Testis (tissue), 3 donors: ENCODE data around the gene SESN3. TPM values are rescaled to one million over a fixed set of nuclear protein-coding genes. Genes with fewer than 3 reads are reported as not detected.

ENCODE experiments used
- DNase-seq: peaks from one replicate; pipeline ENCODE4 v3.0.0-alpha.2; 2019
- H3K27ac ChIP-seq, 2 donors: fragments of 200-600 bp; sonication (generic); one replicate each; pipeline ENCODE4 v1.5.1; 2019
- H3K27me3 ChIP-seq: fragments of 200-600 bp; sonication (generic); one replicate; pipeline ENCODE4 v1.5.1; 2019
- H3K36me3 ChIP-seq: fragments of 200-600 bp; sonication (generic); one replicate; pipeline ENCODE4 v1.5.1; 2017; ENCODE audit warnings: low read depth; ENCODE audit errors: missing control alignments
- H3K4me1 ChIP-seq: fragments of 200-600 bp; sonication (generic); one replicate; pipeline ENCODE4 v1.5.1; 2019
- H3K4me3 ChIP-seq, 2 donors: fragments of 200-600 bp; sonication (generic); one replicate each; pipeline ENCODE4 v1.5.1; 2017 to 2019
- H3K9me3 ChIP-seq: fragments of 200-600 bp; sonication (generic); one replicate; pipeline ENCODE4 v1.5.1; 2017
- POLR2A ChIP-seq: fragments of 450-650 bp; IDR thresholded peaks from one replicate; pipeline ENCODE4 v1.6.1; 2017; ENCODE audit warnings: antibody characterized with exemption, mild to moderate bottlenecking, moderate library complexity
- WGBS, 2 donors: methylation state at CpG; one replicate each; pipeline ENCODE4 v1.1.5; 2018; 5-methylcytosine and 5-hydroxymethylcytosine counted together
- intact Hi-C: fragments of 100-400 bp; cut with DNase I; formaldehyde crosslinking; loops from one replicate; pipeline ENCODE4 v1.15.1; 2023; ENCODE audit warnings: low total_unique reads
- polyA plus RNA-seq: library from polyadenylated mRNA; stranded (reverse); fragments of 350-450 nt; fragmentation: Illumina TruSeq; extraction: RNeasy Lipid Tissue Mini Kit (QIAGEN cat#74804); gene quantifications from one replicate; pipeline ENCODE4 v1.2.3, GENCODE V29; 2014; ENCODE audit warnings: low read depth, low replicate concordance; ENCODE audit not compliant: insufficient read depth
- total RNA-seq, 2 donors: library from RNA; depleted of rRNA; stranded (reverse); fragments of >200 nt; gene quantifications; one replicate each; pipeline ENCODE4 v1.2.3, GENCODE V29; 2016
- TF ChIP-seq, protein P1 (sequence below), 3 experiments: fragments of 450-650 bp in 2 of 3; fragments of 200-600 bp in 1 of 3; sonication (generic) in 1 of 3; IDR thresholded peaks; one replicate each; pipeline ENCODE4 v1.5.1; 2016 to 2019; ENCODE audit warnings: antibody characterized with exemption in 3 of 3, mild to moderate bottlenecking in 2 of 3, moderate library complexity in 1 of 3

SESN3 gene
- total and polyA plus RNA-seq, 3 donors from 2014 or later = 27.5 to 106 (median 66.9) TPM

DNA sequence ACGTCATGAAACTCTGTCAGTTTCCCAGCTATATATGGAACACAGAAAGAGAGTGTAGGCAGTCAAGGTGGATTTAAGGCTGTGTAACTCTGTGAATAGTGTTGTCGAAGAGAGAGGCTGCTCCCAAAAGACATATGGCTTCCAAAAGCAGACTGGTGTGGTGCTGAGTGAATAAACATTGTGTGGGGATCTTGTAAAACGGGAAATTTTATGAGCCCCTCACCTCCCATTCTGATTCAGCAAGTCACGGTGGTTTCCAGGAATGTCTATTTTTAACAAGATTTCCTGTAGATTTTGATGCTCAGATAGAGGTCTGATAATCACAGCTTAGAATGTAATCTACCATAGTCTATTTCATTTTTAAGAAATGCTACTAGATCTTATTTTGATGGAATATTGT, 67.9 kb downstream of the SESN3 start:
- no peaks in the 10 kb centered on the region for H3K4me1 ChIP-seq
- DNase-seq = no peak
- no peak overlapping the region for H3K27ac ChIP-seq
- intact Hi-C loops = no loop called here
- H3K9me3 ChIP-seq = no peaks in the 10 kb centered on the region
- H3K36me3 ChIP-seq = no peaks in the 10 kb centered on the region
- H3K4me3 ChIP-seq = no peak overlapping the region
- TF ChIP-seq, protein P1, sequence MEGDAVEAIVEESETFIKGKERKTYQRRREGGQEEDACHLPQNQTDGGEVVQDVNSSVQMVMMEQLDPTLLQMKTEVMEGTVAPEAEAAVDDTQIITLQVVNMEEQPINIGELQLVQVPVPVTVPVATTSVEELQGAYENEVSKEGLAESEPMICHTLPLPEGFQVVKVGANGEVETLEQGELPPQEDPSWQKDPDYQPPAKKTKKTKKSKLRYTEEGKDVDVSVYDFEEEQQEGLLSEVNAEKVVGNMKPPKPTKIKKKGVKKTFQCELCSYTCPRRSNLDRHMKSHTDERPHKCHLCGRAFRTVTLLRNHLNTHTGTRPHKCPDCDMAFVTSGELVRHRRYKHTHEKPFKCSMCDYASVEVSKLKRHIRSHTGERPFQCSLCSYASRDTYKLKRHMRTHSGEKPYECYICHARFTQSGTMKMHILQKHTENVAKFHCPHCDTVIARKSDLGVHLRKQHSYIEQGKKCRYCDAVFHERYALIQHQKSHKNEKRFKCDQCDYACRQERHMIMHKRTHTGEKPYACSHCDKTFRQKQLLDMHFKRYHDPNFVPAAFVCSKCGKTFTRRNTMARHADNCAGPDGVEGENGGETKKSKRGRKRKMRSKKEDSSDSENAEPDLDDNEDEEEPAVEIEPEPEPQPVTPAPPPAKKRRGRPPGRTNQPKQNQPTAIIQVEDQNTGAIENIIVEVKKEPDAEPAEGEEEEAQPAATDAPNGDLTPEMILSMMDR (IDR thresholded peaks at IDR 0.05) = no peak
- no peak for TF ChIP-seq POLR2A
- no peaks in the 10 kb centered on the region for H3K27me3 ChIP-seq
- 42 to 52% methylated on average over 4 of the region's 4 CpGs for WGBS, 2 donors

DNA sequence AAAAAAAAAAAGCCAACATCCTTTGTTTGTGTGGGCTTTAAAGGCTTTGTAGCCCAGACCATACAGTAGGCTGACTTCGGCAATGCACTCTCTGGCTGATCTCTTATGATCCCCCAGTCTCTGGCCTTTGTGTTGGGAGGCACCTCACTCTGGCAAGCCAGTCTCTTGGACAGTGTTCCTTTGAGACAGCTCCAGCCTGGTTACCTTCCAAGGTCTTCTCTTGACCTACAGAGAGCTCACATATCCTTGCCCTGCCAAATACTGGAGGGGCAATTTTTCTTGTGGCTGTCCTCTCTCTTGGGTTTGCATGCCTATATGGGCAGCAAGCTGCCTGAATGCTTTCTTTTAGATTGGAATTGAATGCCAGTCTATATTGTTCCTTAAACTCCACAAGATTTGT, 69.8 kb downstream of the SESN3 start:
- 50 to 70% methylated on average over 1 of the region's 1 CpG for WGBS, 2 donors
- intact Hi-C loops = no loop called here
- H3K27ac ChIP-seq = no peak overlapping the region
- H3K4me1 ChIP-seq = peaks cover 10% of the 10 kb centered on the region
- H3K9me3 ChIP-seq = no peaks in the 10 kb centered on the region
- no peak overlapping the region for H3K4me3 ChIP-seq
- no peak for DNase-seq
- H3K27me3 ChIP-seq = no peaks in the 10 kb centered on the region
- no peaks in the 10 kb centered on the region for H3K36me3 ChIP-seq
- TF ChIP-seq POLR2A = no peak
- TF ChIP-seq, protein P1 (IDR thresholded peaks at IDR 0.05) = no peak

DNA sequence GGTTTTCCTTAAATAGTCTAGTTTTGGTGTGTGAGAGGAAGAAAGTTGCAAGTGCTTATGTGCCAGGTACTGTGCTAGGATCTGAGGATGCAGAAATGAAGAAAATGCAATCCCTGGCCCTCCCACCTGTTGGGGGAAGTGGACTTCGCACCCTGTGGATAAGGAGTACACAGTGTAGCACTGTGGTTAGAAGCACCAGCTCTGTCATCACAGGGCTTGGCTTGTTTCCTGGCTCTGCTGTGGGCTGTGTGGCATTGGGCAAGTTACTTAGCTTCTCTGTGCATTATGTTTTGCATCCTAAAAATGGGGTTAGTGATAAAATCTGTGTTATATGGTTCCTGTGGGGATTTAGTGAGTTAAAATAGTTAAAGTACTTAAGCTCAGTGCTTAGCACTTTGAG, 73.2 kb downstream of the SESN3 start:
- no peaks in the 10 kb centered on the region for H3K36me3 ChIP-seq
- H3K4me3 ChIP-seq = no peak overlapping the region
- intact Hi-C loops = loop anchor here (10.0 kb wide), 1 partner anchor 547 kb away; no protein-coding TSS in a partner anchor
- H3K9me3 ChIP-seq = no peaks in the 10 kb centered on the region
- peak overlapping the region in 1 of 2 donors; percentile 72 for H3K27ac ChIP-seq
- TF ChIP-seq, protein P1 (IDR thresholded peaks at IDR 0.05) = no peak
- TF ChIP-seq POLR2A = no peak
- WGBS, 2 donors = 86 to 92% methylated on average over 1 of the region's 1 CpG
- H3K4me1 ChIP-seq = peaks cover 15% of the 10 kb centered on the region
- H3K27me3 ChIP-seq = no peaks in the 10 kb centered on the region
- no peak for DNase-seq

DNA sequence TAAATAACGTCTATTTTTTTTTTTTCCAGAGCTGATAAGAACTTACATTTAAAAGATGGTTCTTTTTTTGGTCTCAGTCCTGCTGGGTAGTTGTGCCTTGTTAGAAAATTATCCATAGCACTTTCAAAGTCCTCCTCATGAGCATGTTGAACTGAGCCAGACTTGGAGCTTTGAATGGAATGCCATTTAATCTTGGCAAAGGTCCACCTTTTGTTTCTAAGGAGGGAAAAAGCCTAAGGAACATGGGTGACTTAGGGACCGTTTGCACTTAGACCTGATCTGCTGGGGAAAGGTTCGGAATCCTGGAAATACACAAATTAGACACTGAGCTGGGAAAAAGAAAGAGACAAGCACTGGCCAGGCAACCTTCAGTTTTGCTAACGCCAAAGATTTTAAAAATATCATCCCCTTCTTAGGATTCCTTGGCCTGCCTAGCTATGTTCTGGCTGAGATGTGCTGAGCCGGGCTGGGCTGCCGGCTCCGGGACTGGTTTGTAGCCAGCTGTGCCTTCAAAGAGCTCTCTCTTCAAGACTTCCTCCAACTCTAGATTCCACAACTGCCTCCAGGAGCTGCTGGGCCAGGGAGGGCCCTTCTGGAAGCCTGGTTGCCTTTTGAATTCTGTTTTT, 74.0 kb downstream of the SESN3 start:
- peak; percentile 68 for DNase-seq
- H3K27ac ChIP-seq = peak overlapping the region; percentile 63 to 72
- no peak overlapping the region for H3K4me3 ChIP-seq

More for the DNA sequence above, 74.0 kb downstream of the SESN3 start:
- H3K27me3 ChIP-seq = no peaks in the 10 kb centered on the region
- 40 to 51% methylated on average over 7 of the region's 7 CpGs for WGBS, 2 donors
- intact Hi-C loops = loop anchor here (10.0 kb wide), 1 partner anchor 548 kb away; no protein-coding TSS in a partner anchor
- TF ChIP-seq, protein P1 (IDR thresholded peaks at IDR 0.05) = no peak
- no peak for TF ChIP-seq POLR2A
- no peaks in the 10 kb centered on the region for H3K9me3 ChIP-seq
- H3K4me1 ChIP-seq = peaks cover 20% of the 10 kb centered on the region
- no peaks in the 10 kb centered on the region for H3K36me3 ChIP-seq
